Esophagus muscularis mucosa (tissue), 4 donors: ENCODE data around the gene CDX1.
A peak's percentile ranks its signal among the peaks of the same experiment; 100 is the strongest.

Experiments used
- EP300 ChIP-seq: sonication (generic); formaldehyde crosslinking; IDR thresholded peaks from one replicate; pipeline ENCODE4 v1.6.1; 2017; ENCODE audit warnings: antibody characterized with exemption
- POLR2A ChIP-seq: fragments of 450-650 bp; IDR thresholded peaks from one replicate; pipeline ENCODE4 v1.6.1; 2017; ENCODE audit warnings: antibody characterized with exemption, moderate library complexity, mild to moderate bottlenecking, low read depth
- TF ChIP-seq, protein P1 (sequence below), 3 experiments: fragments of 200-600 bp in 2 of 3; fragments of 450-650 bp in 1 of 3; sonication (generic) in 2 of 3; IDR thresholded peaks; one replicate each; pipeline ENCODE4 v1.5.1; 2017 to 2019; ENCODE audit warnings: antibody characterized with exemption in 3 of 3, mild to moderate bottlenecking in 2 of 3, moderate library complexity in 1 of 3

DNA sequence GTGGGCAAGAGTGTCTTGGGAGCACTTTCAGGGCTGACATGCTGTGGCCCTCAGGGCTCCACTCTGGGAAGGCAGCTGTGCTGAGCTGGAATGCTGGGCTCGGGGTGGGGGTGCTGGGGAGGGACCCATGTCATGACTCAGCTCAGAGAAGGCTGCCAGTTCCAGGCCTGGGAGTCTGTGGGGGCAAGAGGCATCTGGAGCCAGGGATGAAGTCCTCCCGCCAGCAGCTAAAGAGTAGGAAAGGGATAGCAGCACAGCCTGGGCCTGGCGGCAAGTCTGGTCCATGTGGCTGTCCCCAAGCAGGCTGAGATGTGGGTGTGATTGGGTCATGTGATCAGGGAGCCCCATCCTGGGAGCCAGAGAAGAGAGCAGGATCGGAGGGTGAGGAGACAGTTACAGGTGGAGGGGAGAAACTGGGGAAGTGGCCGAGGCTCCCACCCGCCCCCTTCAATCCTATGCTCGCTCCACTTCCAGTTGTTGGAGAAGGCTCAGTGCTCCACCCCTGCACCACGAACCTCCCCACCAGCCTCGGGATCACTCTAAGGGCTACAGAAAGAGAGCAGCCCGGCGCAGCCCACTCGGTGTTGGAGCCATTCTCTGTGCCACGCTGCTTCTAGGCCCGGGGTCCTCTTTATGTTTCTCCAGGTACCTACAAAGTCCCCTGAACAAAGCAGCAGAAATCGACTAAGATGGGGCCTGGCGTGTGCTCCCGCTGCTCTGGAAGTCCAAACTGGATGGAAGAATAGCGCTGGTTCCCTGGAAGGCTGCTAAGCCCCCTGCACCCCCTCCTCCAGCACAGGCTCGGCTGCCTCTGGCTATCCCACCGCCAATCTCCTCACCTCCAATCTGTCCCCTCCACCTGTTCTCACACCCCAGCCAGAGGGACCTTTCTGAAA lies 23.0 kb upstream of the CDX1 start:
- TF ChIP-seq, protein P1, sequence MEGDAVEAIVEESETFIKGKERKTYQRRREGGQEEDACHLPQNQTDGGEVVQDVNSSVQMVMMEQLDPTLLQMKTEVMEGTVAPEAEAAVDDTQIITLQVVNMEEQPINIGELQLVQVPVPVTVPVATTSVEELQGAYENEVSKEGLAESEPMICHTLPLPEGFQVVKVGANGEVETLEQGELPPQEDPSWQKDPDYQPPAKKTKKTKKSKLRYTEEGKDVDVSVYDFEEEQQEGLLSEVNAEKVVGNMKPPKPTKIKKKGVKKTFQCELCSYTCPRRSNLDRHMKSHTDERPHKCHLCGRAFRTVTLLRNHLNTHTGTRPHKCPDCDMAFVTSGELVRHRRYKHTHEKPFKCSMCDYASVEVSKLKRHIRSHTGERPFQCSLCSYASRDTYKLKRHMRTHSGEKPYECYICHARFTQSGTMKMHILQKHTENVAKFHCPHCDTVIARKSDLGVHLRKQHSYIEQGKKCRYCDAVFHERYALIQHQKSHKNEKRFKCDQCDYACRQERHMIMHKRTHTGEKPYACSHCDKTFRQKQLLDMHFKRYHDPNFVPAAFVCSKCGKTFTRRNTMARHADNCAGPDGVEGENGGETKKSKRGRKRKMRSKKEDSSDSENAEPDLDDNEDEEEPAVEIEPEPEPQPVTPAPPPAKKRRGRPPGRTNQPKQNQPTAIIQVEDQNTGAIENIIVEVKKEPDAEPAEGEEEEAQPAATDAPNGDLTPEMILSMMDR (IDR thresholded peaks at IDR 0.05): no peak
- peak; percentile 16 for TF ChIP-seq POLR2A
- TF ChIP-seq EP300: no peak
